Breast epithelium (tissue), 3 donors: ENCODE results near the gene DPF1.

ENCODE experiments used
- POLR2A ChIP-seq: fragments of 450-650 bp; IDR thresholded peaks from one replicate; pipeline ENCODE4 v1.6.1; 2016; ENCODE audit warnings: antibody characterized with exemption, mild to moderate bottlenecking, moderate library complexity
- TF ChIP-seq, protein P1 (sequence below), 3 donors: fragments of 450-650 bp; IDR thresholded peaks; one replicate each; pipeline ENCODE4 v1.5.1; 2016 to 2017; ENCODE audit warnings: antibody characterized with exemption in 3 of 3, mild to moderate bottlenecking in 3 of 3, moderate library complexity in 3 of 3

DNA sequence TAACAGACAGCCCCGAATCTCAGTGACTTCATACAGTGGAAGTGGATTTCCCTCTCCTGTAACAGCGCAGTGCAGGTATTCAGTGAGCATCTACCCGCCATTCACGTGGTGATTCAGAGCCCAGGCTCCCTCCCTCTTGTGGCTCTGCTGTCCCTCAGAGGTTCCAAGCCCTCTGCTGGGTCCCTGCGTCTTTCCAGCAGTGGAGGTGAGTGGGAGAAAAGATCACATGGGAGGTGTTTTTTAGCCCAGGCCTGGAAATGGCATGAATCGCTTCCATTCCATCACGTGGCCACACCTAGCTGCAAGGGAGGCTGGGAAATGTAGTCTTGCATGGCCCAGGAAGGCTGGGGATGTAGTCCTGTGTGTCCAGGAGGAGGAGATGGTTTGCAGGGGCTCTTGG is 61.4 kb downstream of the DPF1 start:
- TF ChIP-seq POLR2A: no peak
- TF ChIP-seq, protein P1, sequence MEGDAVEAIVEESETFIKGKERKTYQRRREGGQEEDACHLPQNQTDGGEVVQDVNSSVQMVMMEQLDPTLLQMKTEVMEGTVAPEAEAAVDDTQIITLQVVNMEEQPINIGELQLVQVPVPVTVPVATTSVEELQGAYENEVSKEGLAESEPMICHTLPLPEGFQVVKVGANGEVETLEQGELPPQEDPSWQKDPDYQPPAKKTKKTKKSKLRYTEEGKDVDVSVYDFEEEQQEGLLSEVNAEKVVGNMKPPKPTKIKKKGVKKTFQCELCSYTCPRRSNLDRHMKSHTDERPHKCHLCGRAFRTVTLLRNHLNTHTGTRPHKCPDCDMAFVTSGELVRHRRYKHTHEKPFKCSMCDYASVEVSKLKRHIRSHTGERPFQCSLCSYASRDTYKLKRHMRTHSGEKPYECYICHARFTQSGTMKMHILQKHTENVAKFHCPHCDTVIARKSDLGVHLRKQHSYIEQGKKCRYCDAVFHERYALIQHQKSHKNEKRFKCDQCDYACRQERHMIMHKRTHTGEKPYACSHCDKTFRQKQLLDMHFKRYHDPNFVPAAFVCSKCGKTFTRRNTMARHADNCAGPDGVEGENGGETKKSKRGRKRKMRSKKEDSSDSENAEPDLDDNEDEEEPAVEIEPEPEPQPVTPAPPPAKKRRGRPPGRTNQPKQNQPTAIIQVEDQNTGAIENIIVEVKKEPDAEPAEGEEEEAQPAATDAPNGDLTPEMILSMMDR (IDR thresholded peaks at IDR 0.05): no peak
